T-helper 17 cell (primary cell): ENCODE data around the gene USP25. TPM values are rescaled to one million over a fixed set of nuclear protein-coding genes. Genes with fewer than 3 reads are reported as not detected.

Experiments
- ATAC-seq: fragments of 150-1000 bp; cut with Tn5 transposase; 2 replicates; pipeline ENCODE4 v1.10.0; 2021; ENCODE audit warnings: mild to moderate bottlenecking, moderate library complexity
- DNase-seq, 3 donors: peaks; one replicate each; pipeline versions ENCODE4 v3.0.0 to v3.0.0-alpha.2; 2020 to 2021
- H3K9me3 ChIP-seq: one replicate; pipeline ENCODE4 v1.7.0; 2013; ENCODE audit warnings: low read length, mild to moderate bottlenecking; ENCODE audit not compliant: control insufficient read depth, poor library complexity, severe bottlenecking
- H3K27ac Mint-ChIP-seq: one replicate; pipeline ENCODE4 v1.8.0; 2022; ENCODE audit warnings: mild to moderate bottlenecking, moderate library complexity, mixed read lengths
- H3K27me3 Mint-ChIP-seq: one replicate; pipeline ENCODE4 v1.8.0; 2022; ENCODE audit warnings: mixed read lengths
- H3K36me3 Mint-ChIP-seq: one replicate; pipeline ENCODE4 v1.8.0; 2022; ENCODE audit warnings: low read depth, mixed read lengths
- H3K4me1 Mint-ChIP-seq: one replicate; pipeline ENCODE4 v1.8.0; 2022; ENCODE audit warnings: mild to moderate bottlenecking, mixed read lengths
- H3K4me3 Mint-ChIP-seq: one replicate; pipeline ENCODE4 v1.8.0; 2022; ENCODE audit warnings: mild to moderate bottlenecking, moderate library complexity, mixed read lengths
- total RNA-seq, 4 donors: library from RNA in 2 of 4; stranded (reverse) in 2 of 4; gene quantifications; one replicate each; pipeline ENCODE4 v1.2.3 and lab custom pipeline; 2022 to 2026

Gene USP25
- total RNA-seq, 2 donors from 2014 or later = 52.0 to 66.7 TPM

GRCh38 chr21:15754640-15755039 lies 24.9 kb downstream of the USP25 start:
- H3K4me1 Mint-ChIP-seq = peaks cover 43% of the 10 kb centered on the region
- no peak for ATAC-seq

DNA sequence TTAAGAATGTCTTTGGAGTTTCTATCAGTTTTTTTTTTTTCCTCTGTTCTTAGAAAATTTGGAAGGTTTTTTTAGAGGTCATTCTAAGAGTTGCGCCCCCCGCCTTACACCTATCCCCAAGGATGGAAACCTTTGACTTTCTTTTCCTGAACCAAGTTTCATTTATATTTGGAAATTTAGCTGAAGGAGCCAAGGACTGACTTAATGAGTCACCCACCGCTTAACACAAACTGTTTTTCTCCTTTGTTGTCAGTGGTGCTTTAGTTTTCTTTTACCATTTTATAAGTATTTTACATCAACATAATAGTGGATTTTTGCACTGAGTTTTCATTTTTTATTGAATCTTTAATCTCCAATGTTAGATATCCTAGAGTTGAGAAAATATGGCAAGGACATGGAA lies 25.3 kb downstream of the USP25 start:
- Mint-ChIP-seq H3K27ac (peak overlapping the region; percentile 29), H3K4me3 (no peak overlapping the region), H3K36me3 (peaks cover 4% of the 10 kb centered on the region), H3K27me3 (no peaks in the 10 kb centered on the region), H3K4me1 (peaks cover 41% of the 10 kb centered on the region)
- no peak for DNase-seq
- ATAC-seq = no peak
- no peaks in the 10 kb centered on the region for H3K9me3 ChIP-seq

More at GRCh38 chr21:15754640-15755039, 24.9 kb downstream of the USP25 start:
- H3K9me3 ChIP-seq = no peaks in the 10 kb centered on the region
- H3K27ac Mint-ChIP-seq = no peak overlapping the region
- H3K4me3 Mint-ChIP-seq = peak overlapping the region; percentile 34
- peaks cover 4% of the 10 kb centered on the region for H3K36me3 Mint-ChIP-seq
- no peaks in the 10 kb centered on the region for H3K27me3 Mint-ChIP-seq
- no peak for DNase-seq

- Mint-ChIP-seq H3K36me3 (peaks cover 6% of the 10 kb centered on the region), H3K27me3 (no peaks in the 10 kb centered on the region), H3K4me1 (peaks cover 38% of the 10 kb centered on the region), H3K4me3 (no peak overlapping the region), H3K27ac (no peak overlapping the region)
- ATAC-seq (no peak), DNase-seq (no peak)
- H3K9me3 ChIP-seq = no peaks in the 10 kb centered on the region
Observed at GRCh38 chr21:15759469-15759868, 29.7 kb downstream of the USP25 start.

- peaks cover 37% of the 10 kb centered on the region for H3K4me1 Mint-ChIP-seq
- H3K36me3 Mint-ChIP-seq = peaks cover 6% of the 10 kb centered on the region
- H3K9me3 ChIP-seq = no peaks in the 10 kb centered on the region
- ATAC-seq (no peak), DNase-seq (no peak)
- no peaks in the 10 kb centered on the region for H3K27me3 Mint-ChIP-seq
- H3K27ac Mint-ChIP-seq = no peak overlapping the region
- no peak overlapping the region for H3K4me3 Mint-ChIP-seq
Observed at GRCh38 chr21:15761507-15762100, 31.8 kb downstream of the USP25 start.

GRCh38 chr21:15763359-15763758 lies 33.6 kb downstream of the USP25 start:
- Mint-ChIP-seq H3K36me3 (peaks cover 9% of the 10 kb centered on the region), H3K27me3 (no peaks in the 10 kb centered on the region), H3K4me1 (peaks cover 43% of the 10 kb centered on the region), H3K27ac (no peak overlapping the region), H3K4me3 (no peak overlapping the region)
- no peak for ATAC-seq
- H3K9me3 ChIP-seq = no peaks in the 10 kb centered on the region
- no peak for DNase-seq

GRCh38 chr21:15764878-15765277 lies 35.1 kb downstream of the USP25 start:
- Mint-ChIP-seq H3K36me3 (peaks cover 9% of the 10 kb centered on the region), H3K27me3 (no peaks in the 10 kb centered on the region), H3K4me1 (peaks cover 44% of the 10 kb centered on the region)

GRCh38 chr21:15766952-15767603 lies 37.3 kb downstream of the USP25 start:
- no peaks in the 10 kb centered on the region for H3K27me3 Mint-ChIP-seq
- H3K4me1 Mint-ChIP-seq = peaks cover 49% of the 10 kb centered on the region
- no peak overlapping the region for H3K4me3 Mint-ChIP-seq
- no peaks in the 10 kb centered on the region for H3K9me3 ChIP-seq
- ATAC-seq = no peak
- DNase-seq = no peak
- H3K27ac Mint-ChIP-seq = peak overlapping the region; percentile 57
- peaks cover 12% of the 10 kb centered on the region for H3K36me3 Mint-ChIP-seq

More at GRCh38 chr21:15764878-15765277, 35.1 kb downstream of the USP25 start:
- no peaks in the 10 kb centered on the region for H3K9me3 ChIP-seq
- ATAC-seq (no peak), DNase-seq (no peak)
- Mint-ChIP-seq H3K27ac (no peak overlapping the region), H3K4me3 (no peak overlapping the region)

DNA sequence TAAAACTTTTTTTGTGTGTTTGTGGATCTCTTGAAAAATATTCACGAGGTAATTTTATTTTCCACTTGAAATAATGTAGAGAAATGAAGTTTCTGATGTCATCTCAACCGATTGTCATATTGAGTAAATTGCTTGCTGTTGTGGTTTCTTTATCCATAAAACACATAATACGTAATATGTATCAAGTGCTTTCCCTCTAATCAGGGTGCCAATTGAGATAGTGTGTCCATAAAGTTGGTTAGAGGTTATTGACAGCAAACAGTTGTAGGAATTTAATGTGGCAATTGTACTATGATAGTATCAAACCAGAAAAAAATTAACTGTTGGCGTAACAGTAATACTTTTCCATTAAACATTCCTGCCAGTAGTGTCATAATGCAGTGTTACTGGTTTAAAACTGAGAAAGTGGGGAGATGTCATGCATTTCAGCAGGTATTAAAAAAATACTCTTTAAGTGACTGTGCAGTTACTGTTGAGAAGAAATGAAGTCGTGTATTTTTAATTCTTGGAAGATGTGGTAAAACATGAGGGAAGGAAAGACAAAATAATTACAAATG lies 38.3 kb downstream of the USP25 start:
- no peaks in the 10 kb centered on the region for H3K27me3 Mint-ChIP-seq

DNA sequence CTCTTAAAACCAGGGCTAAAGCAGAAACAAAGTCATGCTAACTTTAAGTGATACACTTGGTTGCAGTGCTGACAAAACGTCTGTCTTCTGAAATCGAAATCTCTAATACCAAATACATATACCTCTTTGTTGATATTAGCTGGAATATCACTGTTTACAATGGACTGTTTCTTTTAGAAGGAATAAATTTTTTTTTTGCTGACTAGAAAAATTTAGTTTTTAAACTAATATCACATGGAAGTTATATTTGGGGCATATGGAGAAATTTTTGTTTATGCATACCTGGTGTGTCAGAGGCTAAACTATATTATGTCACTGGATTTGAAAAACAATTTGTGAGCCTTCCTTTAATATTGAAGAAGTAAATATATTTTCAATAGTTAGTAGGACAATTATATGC lies 39.1 kb downstream of the USP25 start:
- H3K27me3 Mint-ChIP-seq = no peaks in the 10 kb centered on the region
- no peaks in the 10 kb centered on the region for H3K9me3 ChIP-seq
- H3K4me1 Mint-ChIP-seq = peaks cover 51% of the 10 kb centered on the region
- peaks cover 13% of the 10 kb centered on the region for H3K36me3 Mint-ChIP-seq
- no peak for DNase-seq
- H3K4me3 Mint-ChIP-seq = no peak overlapping the region
- no peak overlapping the region for H3K27ac Mint-ChIP-seq
- ATAC-seq = no peak

More for the DNA sequence above, 38.3 kb downstream of the USP25 start:
- H3K27ac Mint-ChIP-seq = peak overlapping the region; percentile 30
- H3K36me3 Mint-ChIP-seq = peaks cover 12% of the 10 kb centered on the region
- DNase-seq (no peak), ATAC-seq (no peak)
- peaks cover 50% of the 10 kb centered on the region for H3K4me1 Mint-ChIP-seq
- no peak overlapping the region for H3K4me3 Mint-ChIP-seq
- no peaks in the 10 kb centered on the region for H3K9me3 ChIP-seq

DNA sequence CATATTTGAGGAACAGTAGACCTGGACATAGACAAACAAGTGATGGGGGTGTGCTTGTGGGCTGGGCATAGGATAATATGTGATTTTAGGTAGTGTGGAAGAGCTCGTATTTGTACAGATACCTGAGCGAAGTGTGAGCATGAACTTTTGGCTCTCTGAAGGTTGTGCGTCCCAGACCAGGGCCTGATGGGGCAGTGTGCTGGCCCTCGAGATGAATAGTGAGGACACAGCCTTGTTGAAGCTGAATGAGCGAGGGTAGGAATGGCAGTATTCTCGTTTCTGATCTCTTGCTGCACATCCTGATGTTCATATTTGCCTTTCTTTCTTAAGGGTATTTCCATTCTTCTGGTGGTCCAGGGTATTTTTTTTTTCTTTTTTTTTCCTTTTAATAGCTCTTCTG lies 41.5 kb downstream of the USP25 start:
- Mint-ChIP-seq H3K27ac (no peak overlapping the region), H3K4me3 (peak overlapping the region; percentile 67), H3K4me1 (peaks cover 44% of the 10 kb centered on the region), H3K27me3 (no peaks in the 10 kb centered on the region), H3K36me3 (peaks cover 13% of the 10 kb centered on the region)
- DNase-seq (no peak), ATAC-seq (no peak)
- no peaks in the 10 kb centered on the region for H3K9me3 ChIP-seq

GRCh38 chr21:15772654-15773053 lies 42.9 kb downstream of the USP25 start:
- H3K4me3 Mint-ChIP-seq = no peak overlapping the region
- H3K36me3 Mint-ChIP-seq = peaks cover 7% of the 10 kb centered on the region
- H3K4me1 Mint-ChIP-seq = peaks cover 35% of the 10 kb centered on the region
- peak overlapping the region; percentile 1 for H3K27ac Mint-ChIP-seq
- DNase-seq (no peak), ATAC-seq (no peak)
- H3K9me3 ChIP-seq = no peaks in the 10 kb centered on the region
- no peaks in the 10 kb centered on the region for H3K27me3 Mint-ChIP-seq

GRCh38 chr21:15774590-15774989 lies 44.8 kb downstream of the USP25 start:
- no peak overlapping the region for H3K4me3 Mint-ChIP-seq
- H3K27me3 Mint-ChIP-seq = no peaks in the 10 kb centered on the region
- DNase-seq = no peak
- H3K36me3 Mint-ChIP-seq = peaks cover 6% of the 10 kb centered on the region
- H3K27ac Mint-ChIP-seq = no peak overlapping the region
- peaks cover 26% of the 10 kb centered on the region for H3K4me1 Mint-ChIP-seq
- H3K9me3 ChIP-seq = no peaks in the 10 kb centered on the region
- no peak for ATAC-seq

GRCh38 chr21:15775291-15775690 lies 45.5 kb downstream of the USP25 start:
- no peaks in the 10 kb centered on the region for H3K9me3 ChIP-seq
- Mint-ChIP-seq H3K36me3 (peaks cover 6% of the 10 kb centered on the region), H3K4me3 (no peak overlapping the region), H3K27ac (no peak overlapping the region), H3K27me3 (no peaks in the 10 kb centered on the region), H3K4me1 (peaks cover 23% of the 10 kb centered on the region)
- ATAC-seq (no peak), DNase-seq (no peak)

- peaks cover 9% of the 10 kb centered on the region for H3K36me3 Mint-ChIP-seq
- H3K9me3 ChIP-seq = no peaks in the 10 kb centered on the region
- ATAC-seq (no peak), DNase-seq (no peak)
- no peaks in the 10 kb centered on the region for H3K27me3 Mint-ChIP-seq
- H3K27ac Mint-ChIP-seq = no peak overlapping the region
- H3K4me1 Mint-ChIP-seq = peaks cover 24% of the 10 kb centered on the region
- H3K4me3 Mint-ChIP-seq = peak overlapping the region; percentile 8
Observed at GRCh38 chr21:15775981-15776380, 46.2 kb downstream of the USP25 start.
